ENCODE results near the gene PUS7.
"Not testable (repeated sequence)": the region's sequence is repeated elsewhere in the genome, so short reads cannot be mapped to it uniquely, and the experiment has no call there.

The PUS7 gene

DNA sequence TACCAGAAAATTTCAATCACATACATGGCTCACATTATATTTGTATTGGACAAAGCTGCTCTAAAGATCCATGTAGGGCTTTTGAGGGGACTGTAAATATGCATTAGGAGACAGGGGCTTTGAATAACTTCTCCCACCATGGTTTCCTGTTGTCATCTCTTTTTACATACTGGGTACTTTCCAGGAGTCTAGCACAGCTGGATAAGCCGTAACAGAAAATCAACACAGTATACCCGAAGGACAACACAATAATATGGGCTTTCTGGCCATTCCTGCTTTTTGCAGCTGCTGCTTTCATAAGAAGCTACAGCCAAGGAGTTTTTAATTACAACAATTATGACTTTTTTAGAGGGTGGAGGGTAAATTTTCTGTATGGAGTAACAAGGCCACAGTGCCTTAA lies 70.0 kb downstream of the PUS7 start:
- H3K9me2 ChIP-seq (replicated peaks; ENCODE audit: insufficient read depth, low read length) = no peaks in the 10 kb centered on the region
- no peak overlapping the region for H2AFZ ChIP-seq (ENCODE audit: low read length)
- no peak overlapping the region for H3K4me2 ChIP-seq (ENCODE audit: low read depth, low read length)
- no peaks in the 10 kb centered on the region for H3K27me3 ChIP-seq (replicated peaks; ENCODE audit: insufficient read depth, low read length)
- no peak overlapping the region for H3K27ac ChIP-seq (ENCODE audit: low read length)
- no peak overlapping the region for H3K9ac ChIP-seq (ENCODE audit: low read length)
- H4K20me1 ChIP-seq (ENCODE audit: insufficient read depth, low read length) = no peaks in the 10 kb centered on the region
- TF ChIP-seq EZH2phosphoT487 (IDR thresholded peaks at IDR 0.05; ENCODE audit: low read length) = no peak
- no peak for TF ChIP-seq EZH2 (optimal IDR thresholded peaks at IDR 0.05; ENCODE audit: low read depth, low read length)
- TF ChIP-seq, protein P1, sequence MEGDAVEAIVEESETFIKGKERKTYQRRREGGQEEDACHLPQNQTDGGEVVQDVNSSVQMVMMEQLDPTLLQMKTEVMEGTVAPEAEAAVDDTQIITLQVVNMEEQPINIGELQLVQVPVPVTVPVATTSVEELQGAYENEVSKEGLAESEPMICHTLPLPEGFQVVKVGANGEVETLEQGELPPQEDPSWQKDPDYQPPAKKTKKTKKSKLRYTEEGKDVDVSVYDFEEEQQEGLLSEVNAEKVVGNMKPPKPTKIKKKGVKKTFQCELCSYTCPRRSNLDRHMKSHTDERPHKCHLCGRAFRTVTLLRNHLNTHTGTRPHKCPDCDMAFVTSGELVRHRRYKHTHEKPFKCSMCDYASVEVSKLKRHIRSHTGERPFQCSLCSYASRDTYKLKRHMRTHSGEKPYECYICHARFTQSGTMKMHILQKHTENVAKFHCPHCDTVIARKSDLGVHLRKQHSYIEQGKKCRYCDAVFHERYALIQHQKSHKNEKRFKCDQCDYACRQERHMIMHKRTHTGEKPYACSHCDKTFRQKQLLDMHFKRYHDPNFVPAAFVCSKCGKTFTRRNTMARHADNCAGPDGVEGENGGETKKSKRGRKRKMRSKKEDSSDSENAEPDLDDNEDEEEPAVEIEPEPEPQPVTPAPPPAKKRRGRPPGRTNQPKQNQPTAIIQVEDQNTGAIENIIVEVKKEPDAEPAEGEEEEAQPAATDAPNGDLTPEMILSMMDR (IDR thresholded peaks at IDR 0.05; ENCODE audit: low read length) = no peak
- H3K79me2 ChIP-seq (ENCODE audit: low read length) = no peaks in the 10 kb centered on the region
- H3K4me1 ChIP-seq (ENCODE audit: low read length) = no peaks in the 10 kb centered on the region
- H3K36me3 ChIP-seq (replicated peaks; ENCODE audit: insufficient read depth, low read length) = no peaks in the 10 kb centered on the region
- no peak overlapping the region for H3K4me3 ChIP-seq (ENCODE audit: low read length)
- H3F3A ChIP-seq (ENCODE audit: insufficient read depth, low read length) = peaks cover 5% of the 10 kb centered on the region; the same call in 1 of the 2 replicates
- DNase-seq = no peak
- no peaks in the 10 kb centered on the region for H3K9me3 ChIP-seq (replicated peaks; ENCODE audit: insufficient read depth, low read length)

DNA sequence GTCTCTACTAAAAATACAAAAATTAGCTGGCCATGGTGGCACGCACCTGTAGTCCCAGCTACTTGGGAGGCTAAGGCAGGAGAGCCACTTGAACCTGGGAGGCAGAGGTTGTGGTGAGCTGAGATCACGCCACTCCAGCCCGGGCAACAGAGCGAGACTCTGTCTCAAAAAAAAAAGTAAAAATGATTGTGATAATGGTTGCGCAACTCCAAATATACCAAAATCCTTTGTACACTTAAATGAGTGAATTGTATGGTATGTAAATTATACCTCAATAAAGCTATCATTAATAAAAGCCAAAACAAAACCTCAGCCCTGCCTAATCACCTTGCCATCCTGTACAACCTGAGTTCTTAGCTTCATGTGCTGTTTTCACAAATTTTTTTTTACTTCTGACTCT lies 71.2 kb downstream of the PUS7 start:
- not testable (repeated sequence) for DNase-seq; H3K9ac ChIP-seq (ENCODE audit: low read length); H3K27ac ChIP-seq (ENCODE audit: low read length); H3F3A ChIP-seq (ENCODE audit: insufficient read depth, low read length); H3K9me2 ChIP-seq (replicated peaks; ENCODE audit: insufficient read depth, low read length); H3K9me3 ChIP-seq (replicated peaks; ENCODE audit: insufficient read depth, low read length); H3K4me1 ChIP-seq (ENCODE audit: low read length); H3K27me3 ChIP-seq (replicated peaks; ENCODE audit: insufficient read depth, low read length); H3K79me2 ChIP-seq (ENCODE audit: low read length); H3K4me2 ChIP-seq (ENCODE audit: low read depth, low read length); H3K4me3 ChIP-seq (ENCODE audit: low read length); H3K36me3 ChIP-seq (replicated peaks; ENCODE audit: insufficient read depth, low read length); H4K20me1 ChIP-seq (ENCODE audit: insufficient read depth, low read length); H2AFZ ChIP-seq (ENCODE audit: low read length)

DNA sequence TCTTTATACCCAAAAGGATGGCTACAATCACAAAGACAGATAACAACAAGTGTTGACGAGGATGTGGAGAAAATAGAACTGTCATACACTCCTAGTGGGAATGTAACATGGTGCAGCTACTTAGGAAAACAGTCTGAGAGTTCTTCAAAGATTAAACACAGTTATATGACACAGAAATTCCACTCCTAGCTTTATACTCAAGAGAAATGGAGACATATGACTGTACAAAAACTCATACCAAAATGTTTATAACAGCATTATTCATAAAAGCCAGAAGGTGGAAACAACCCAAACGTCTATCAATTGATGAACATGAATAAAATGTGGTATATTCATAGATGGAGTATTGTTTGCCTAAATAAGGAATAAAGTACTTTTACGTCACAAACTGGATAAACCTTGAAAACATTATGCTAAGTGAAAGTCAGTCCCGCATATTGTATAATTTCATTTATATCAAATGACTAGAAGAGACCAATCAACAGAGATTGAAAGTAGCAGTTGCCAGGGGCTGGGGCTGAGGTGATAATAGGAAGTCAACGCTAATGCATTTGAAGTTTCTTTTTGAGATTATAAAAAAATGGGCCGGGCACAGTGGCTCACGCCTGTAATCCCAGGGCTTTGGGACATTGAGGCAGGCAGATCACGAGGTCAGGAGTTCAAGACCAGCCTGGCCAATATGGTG lies 71.8 kb downstream of the PUS7 start:
- no peaks in the 10 kb centered on the region for H3K79me2 ChIP-seq (ENCODE audit: low read length)
- no peaks in the 10 kb centered on the region for H3K4me1 ChIP-seq (ENCODE audit: low read length)
- H2AFZ ChIP-seq (ENCODE audit: low read length) = no peak overlapping the region
- H3K36me3 ChIP-seq (replicated peaks; ENCODE audit: insufficient read depth, low read length) = no peaks in the 10 kb centered on the region
- H3K27ac ChIP-seq (ENCODE audit: low read length) = no peak overlapping the region
- no peaks in the 10 kb centered on the region for H3K27me3 ChIP-seq (replicated peaks; ENCODE audit: insufficient read depth, low read length)
- no peak overlapping the region for H3K4me3 ChIP-seq (ENCODE audit: low read length)
- H3K4me2 ChIP-seq (ENCODE audit: low read depth, low read length) = no peak overlapping the region
- no peaks in the 10 kb centered on the region for H3K9me2 ChIP-seq (replicated peaks; ENCODE audit: insufficient read depth, low read length)
- TF ChIP-seq, protein P1 (IDR thresholded peaks at IDR 0.05; ENCODE audit: low read length) = no peak
- TF ChIP-seq EZH2 (optimal IDR thresholded peaks at IDR 0.05; ENCODE audit: low read depth, low read length) (no peak), EZH2phosphoT487 (IDR thresholded peaks at IDR 0.05; ENCODE audit: low read length) (no peak)
- H3K9ac ChIP-seq (ENCODE audit: low read length) = no peak overlapping the region
- no peak for DNase-seq
- H4K20me1 ChIP-seq (ENCODE audit: insufficient read depth, low read length) = no peaks in the 10 kb centered on the region
- H3K9me3 ChIP-seq (replicated peaks; ENCODE audit: insufficient read depth, low read length) = no peaks in the 10 kb centered on the region
- peaks cover 5% of the 10 kb centered on the region; the same call in 1 of the 2 replicates for H3F3A ChIP-seq (ENCODE audit: insufficient read depth, low read length)

DNA sequence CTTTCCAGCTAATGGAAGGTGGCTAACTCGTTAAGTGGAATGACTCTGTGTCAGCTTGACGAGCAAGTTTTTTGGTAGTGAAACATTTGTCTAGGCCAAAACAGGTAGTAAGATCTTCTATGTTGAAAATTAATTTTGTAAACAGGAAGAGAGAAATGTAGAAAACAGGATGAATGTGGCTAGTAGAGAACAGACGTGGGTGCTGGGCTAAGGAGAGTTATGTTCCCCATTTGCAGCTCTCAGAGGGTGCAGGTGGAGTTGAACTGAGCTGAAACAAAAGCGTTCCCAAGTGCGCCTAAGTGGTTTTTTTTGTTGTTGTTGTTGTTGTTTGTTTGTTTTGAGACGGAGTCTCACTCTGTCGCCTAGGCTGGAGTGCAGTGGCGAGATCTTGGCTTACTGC lies 73.9 kb downstream of the PUS7 start:
- TF ChIP-seq, protein P1 (IDR thresholded peaks at IDR 0.05; ENCODE audit: low read length) = no peak
- TF ChIP-seq EZH2phosphoT487 (IDR thresholded peaks at IDR 0.05; ENCODE audit: low read length) = no peak
- TF ChIP-seq EZH2 (optimal IDR thresholded peaks at IDR 0.05; ENCODE audit: low read depth, low read length) = no peak
- no peak for DNase-seq
- no peaks in the 10 kb centered on the region for H3K36me3 ChIP-seq (replicated peaks; ENCODE audit: insufficient read depth, low read length)
- no peak overlapping the region for H3K4me2 ChIP-seq (ENCODE audit: low read depth, low read length)
- H4K20me1 ChIP-seq (ENCODE audit: insufficient read depth, low read length) = no peaks in the 10 kb centered on the region
- H3K27me3 ChIP-seq (replicated peaks; ENCODE audit: insufficient read depth, low read length) = no peaks in the 10 kb centered on the region
- no peaks in the 10 kb centered on the region for H3K79me2 ChIP-seq (ENCODE audit: low read length)
- no peaks in the 10 kb centered on the region for H3K4me1 ChIP-seq (ENCODE audit: low read length)
- no peak overlapping the region for H3K9ac ChIP-seq (ENCODE audit: low read length)
- no peaks in the 10 kb centered on the region for H3F3A ChIP-seq (ENCODE audit: insufficient read depth, low read length)
- H3K9me3 ChIP-seq (replicated peaks; ENCODE audit: insufficient read depth, low read length) = no peaks in the 10 kb centered on the region
- H3K27ac ChIP-seq (ENCODE audit: low read length) = no peak overlapping the region
- no peak overlapping the region for H3K4me3 ChIP-seq (ENCODE audit: low read length)
- no peaks in the 10 kb centered on the region for H3K9me2 ChIP-seq (replicated peaks; ENCODE audit: insufficient read depth, low read length)
- H2AFZ ChIP-seq (ENCODE audit: low read length) = no peak overlapping the region

Data from MM.1S (cell line).